ENCODE results near the gene COX4I1.

Gene COX4I1

GRCh38 chr16:85773044-85773443 lies 26.5 kb upstream of the COX4I1 start:
- Histone ChIP-seq H3K4me1 (ENCODE audit: control insufficient read depth, insufficient read depth, low read length) (no peaks in the 10 kb centered on the region), H3K27ac (ENCODE audit: extremely low read depth, low read depth, low read length) (no peak overlapping the region), H3K4me3 (ENCODE audit: low read depth, low read length) (no peak overlapping the region), H3K9me3 (ENCODE audit: control insufficient read depth, insufficient read depth, low read depth, low read length) (no peaks in the 10 kb centered on the region), H3K36me3 (ENCODE audit: control insufficient read depth in 2 of 2, insufficient read depth in 1 of 2, low read length in 2 of 2) (peaks cover 0 to 17% of the 10 kb centered on the region in 2 experiments; a peak in 1 of 3 replicates)
- POLR2A ChIA-PET: no interaction called here
- CTCF ChIA-PET: interaction anchor here (1.8 kb wide), 1 partner anchor 13 kb away, joined by 6 read pairs; no protein-coding TSS in a partner anchor
- no peak for TF ChIP-seq ZNF623 (tag by site-specific recombination; IDR thresholded peaks at IDR 0.05)
- TF ChIP-seq, protein P1, sequence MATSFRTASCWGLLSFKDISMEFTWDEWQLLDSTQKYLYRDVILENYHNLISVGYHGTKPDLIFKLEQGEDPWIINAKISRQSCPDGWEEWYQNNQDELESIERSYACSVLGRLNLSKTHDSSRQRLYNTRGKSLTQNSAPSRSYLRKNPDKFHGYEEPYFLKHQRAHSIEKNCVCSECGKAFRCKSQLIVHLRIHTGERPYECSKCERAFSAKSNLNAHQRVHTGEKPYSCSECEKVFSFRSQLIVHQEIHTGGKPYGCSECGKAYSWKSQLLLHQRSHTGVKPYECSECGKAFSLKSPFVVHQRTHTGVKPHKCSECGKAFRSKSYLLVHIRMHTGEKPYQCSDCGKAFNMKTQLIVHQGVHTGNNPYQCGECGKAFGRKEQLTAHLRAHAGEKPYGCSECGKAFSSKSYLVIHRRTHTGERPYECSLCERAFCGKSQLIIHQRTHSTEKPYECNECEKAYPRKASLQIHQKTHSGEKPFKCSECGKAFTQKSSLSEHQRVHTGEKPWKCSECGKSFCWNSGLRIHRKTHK (tag by site-specific recombination; IDR thresholded peaks at IDR 0.05): no peak
- TF ChIP-seq ZNF184 (tag by site-specific recombination; IDR thresholded peaks at IDR 0.05): no peak
- TF ChIP-seq ZNF76 (tag by site-specific recombination; IDR thresholded peaks at IDR 0.05; ENCODE audit: borderline replicate concordance, low read depth): no peak
- TF ChIP-seq GLIS2 (tag by site-specific recombination; IDR thresholded peaks at IDR 0.05): no peak
- TF ChIP-seq ZNF677 (tag by site-specific recombination; IDR thresholded peaks at IDR 0.05): no peak

- H3K4me3 ChIP-seq (ENCODE audit: low read depth, low read length): no peak overlapping the region
- CTCF ChIA-PET: interaction anchor here (0.6 kb wide), 1 partner anchor 8 kb away, joined by 3 read pairs; no protein-coding TSS in a partner anchor
- POLR2A ChIA-PET: no interaction called here
- H3K9me3 ChIP-seq (ENCODE audit: control insufficient read depth, insufficient read depth, low read depth, low read length): no peaks in the 10 kb centered on the region
- TF ChIP-seq YY2 (tag by site-specific recombination; IDR thresholded peaks at IDR 0.05) (no peak), ELK4 (IDR thresholded peaks at IDR 0.05; ENCODE audit: borderline replicate concordance, low read depth, low read length) (no peak), GLI2 (tag by site-specific recombination; IDR thresholded peaks at IDR 0.05; ENCODE audit: borderline replicate concordance, low read depth) (no peak), ZNF658 (tag by site-specific recombination; IDR thresholded peaks at IDR 0.05) (no peak), ZNF19 (tag by site-specific recombination; IDR thresholded peaks at IDR 0.05; ENCODE audit: low read depth) (no peak), ZFP3 (tag by site-specific recombination; IDR thresholded peaks at IDR 0.05; ENCODE audit: low read depth) (no peak), ZNF549 (tag by site-specific recombination; IDR thresholded peaks at IDR 0.05) (no peak), ZNF544 (tag by site-specific recombination; IDR thresholded peaks at IDR 0.05) (no peak), PRDM1 (tag by site-specific recombination; IDR thresholded peaks at IDR 0.05) (no peak), ZNF146 (tag by site-specific recombination; IDR thresholded peaks at IDR 0.05) (no peak), ZNF214 (tag by site-specific recombination; IDR thresholded peaks at IDR 0.05; ENCODE audit: borderline replicate concordance) (no peak), ZNF311 (tag by site-specific recombination; IDR thresholded peaks at IDR 0.05; ENCODE audit: borderline replicate concordance) (no peak)
- H3K36me3 ChIP-seq (ENCODE audit: control insufficient read depth in 2 of 2, insufficient read depth in 1 of 2, low read length in 2 of 2): peaks cover 3 to 28% of the 10 kb centered on the region in 2 experiments; a peak in 2 of 3 replicates
- no peaks in the 10 kb centered on the region for H3K4me1 ChIP-seq (ENCODE audit: control insufficient read depth, insufficient read depth, low read length)
- no peak overlapping the region for H3K27ac ChIP-seq (ENCODE audit: extremely low read depth, low read depth, low read length)
Observed at GRCh38 chr16:85774136-85774535, 25.4 kb upstream of the COX4I1 start.

DNA sequence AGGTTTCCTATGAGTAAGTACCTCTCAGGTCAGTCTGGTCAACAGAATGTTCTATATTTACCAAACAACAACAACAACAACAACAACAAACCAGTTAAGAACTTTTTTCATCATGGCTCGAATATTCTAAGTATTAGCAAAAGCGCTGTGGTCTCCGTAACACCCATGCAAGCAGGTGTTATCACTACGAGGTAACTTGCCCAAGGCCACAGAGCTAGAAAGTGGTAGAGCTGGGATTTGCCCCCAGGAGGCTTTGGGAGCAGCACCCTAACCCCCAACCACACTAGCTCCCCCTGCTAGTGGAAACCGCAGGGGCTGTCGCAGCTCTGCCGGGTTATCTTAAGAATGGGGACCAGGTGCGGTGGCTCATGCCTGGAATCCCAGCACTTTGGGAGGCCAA lies 24.7 kb upstream of the COX4I1 start:
- ChIA-PET POLR2A (no interaction called here), CTCF (no interaction called here)
- Histone ChIP-seq H3K4me1 (ENCODE audit: control insufficient read depth, insufficient read depth, low read length) (no peaks in the 10 kb centered on the region), H3K9me3 (ENCODE audit: control insufficient read depth, insufficient read depth, low read depth, low read length) (no peaks in the 10 kb centered on the region), H3K27ac (ENCODE audit: extremely low read depth, low read depth, low read length) (no peak overlapping the region), H3K36me3 (ENCODE audit: control insufficient read depth in 2 of 2, insufficient read depth in 1 of 2, low read length in 2 of 2) (peaks cover 9 to 35% of the 10 kb centered on the region in 2 experiments; a peak in 2 of 3 replicates), H3K4me3 (ENCODE audit: low read depth, low read length) (no peak overlapping the region)
- TF ChIP-seq, protein P2, sequence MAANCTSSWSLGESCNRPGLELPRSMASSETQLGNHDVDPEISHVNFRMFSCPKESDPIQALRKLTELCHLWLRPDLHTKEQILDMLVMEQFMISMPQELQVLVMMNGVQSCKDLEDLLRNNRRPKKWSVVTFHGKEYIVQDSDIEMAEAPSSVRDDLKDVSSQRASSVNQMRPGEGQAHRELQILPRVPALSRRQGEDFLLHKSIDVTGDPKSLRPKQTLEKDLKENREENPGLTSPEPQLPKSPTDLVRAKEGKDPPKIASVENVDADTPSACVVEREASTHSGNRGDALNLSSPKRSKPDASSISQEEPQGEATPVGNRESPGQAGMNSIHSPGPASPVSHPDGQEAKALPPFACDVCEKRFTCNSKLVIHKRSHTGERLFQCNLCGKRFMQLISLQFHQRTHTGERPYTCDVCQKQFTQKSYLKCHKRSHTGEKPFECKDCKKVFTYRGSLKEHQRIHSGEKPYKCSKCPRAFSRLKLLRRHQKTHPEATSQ (tag by site-specific recombination; IDR thresholded peaks at IDR 0.05): no peak
- TF ChIP-seq GLIS2 (tag by site-specific recombination; IDR thresholded peaks at IDR 0.05): no peak
- no peak for TF ChIP-seq ZNF596 (tag by site-specific recombination; IDR thresholded peaks at IDR 0.05)
- no peak for TF ChIP-seq ZNF768 (tag by site-specific recombination; IDR thresholded peaks at IDR 0.05)
- TF ChIP-seq, protein P3, sequence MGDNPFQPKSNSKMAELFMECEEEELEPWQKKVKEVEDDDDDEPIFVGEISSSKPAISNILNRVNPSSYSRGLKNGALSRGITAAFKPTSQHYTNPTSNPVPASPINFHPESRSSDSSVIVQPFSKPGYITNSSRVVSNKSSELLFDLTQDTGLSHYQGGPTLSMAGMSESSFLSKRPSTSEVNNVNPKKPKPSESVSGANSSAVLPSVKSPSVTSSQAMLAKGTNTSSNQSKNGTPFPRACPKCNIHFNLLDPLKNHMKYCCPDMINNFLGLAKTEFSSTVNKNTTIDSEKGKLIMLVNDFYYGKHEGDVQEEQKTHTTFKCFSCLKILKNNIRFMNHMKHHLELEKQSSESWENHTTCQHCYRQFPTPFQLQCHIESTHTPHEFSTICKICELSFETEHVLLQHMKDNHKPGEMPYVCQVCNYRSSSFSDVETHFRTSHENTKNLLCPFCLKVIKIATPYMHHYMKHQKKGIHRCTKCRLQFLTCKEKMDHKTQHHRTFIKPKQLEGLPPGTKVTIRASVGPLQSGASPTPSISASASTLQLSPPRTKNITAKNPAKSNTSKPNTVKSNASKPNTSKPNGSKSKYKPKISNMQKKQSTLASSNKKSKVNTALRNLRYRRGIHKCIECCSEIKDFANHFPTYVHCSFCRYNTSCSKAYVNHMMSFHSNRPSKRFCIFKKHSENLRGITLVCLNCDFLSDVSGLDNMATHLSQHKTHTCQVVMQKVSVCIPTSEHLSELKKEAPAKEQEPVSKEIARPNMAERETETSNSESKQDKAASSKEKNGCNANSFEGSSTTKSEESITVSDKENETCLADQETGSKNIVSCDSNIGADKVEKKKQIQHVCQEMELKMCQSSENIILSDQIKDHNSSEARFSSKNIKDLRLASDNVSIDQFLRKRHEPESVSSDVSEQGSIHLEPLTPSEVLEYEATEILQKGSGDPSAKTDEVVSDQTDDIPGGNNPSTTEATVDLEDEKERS (tag by site-specific recombination; IDR thresholded peaks at IDR 0.05): no peak
- TF ChIP-seq ZNF555 (tag by site-specific recombination; conservative IDR thresholded peaks at IDR 0.05): no peak
- no peak for TF ChIP-seq ZNF558 (tag by site-specific recombination; IDR thresholded peaks at IDR 0.05)
